Loucy (cell line): ENCODE results near the gene ABHD5.

Experiments
- H2AFZ ChIP-seq: fragments of 200-600 bp; sonication (generic); 2 replicates; pipeline ENCODE4 v1.6.0; 2016; ENCODE audit warnings: antibody characterized with exemption, mild to moderate bottlenecking, low read length, moderate library complexity
- H3F3A ChIP-seq: fragments of 200-600 bp; 2 replicates; pipeline ENCODE4 v1.6.0; 2016; ENCODE audit warnings: antibody characterized with exemption, low read depth, mild to moderate bottlenecking
- H3K27me3 ChIP-seq: fragments of 200-600 bp; sonication (generic); 2 replicates; pipeline ENCODE4 v1.6.1; 2014; ENCODE audit warnings: low read length, mild to moderate bottlenecking; ENCODE audit not compliant: insufficient read depth, poor library complexity, severe bottlenecking
- H3K36me3 ChIP-seq: fragments of 200-600 bp; sonication (generic); 2 replicates; pipeline ENCODE4 v1.6.1; 2016; ENCODE audit warnings: low read length; ENCODE audit not compliant: insufficient read depth
- H3K4me1 ChIP-seq: fragments of 200-600 bp; sonication (generic); 2 replicates; pipeline ENCODE4 v1.5.1; 2014; ENCODE audit warnings: low read length, mild to moderate bottlenecking; ENCODE audit not compliant: insufficient read depth, poor library complexity, severe bottlenecking
- H3K4me2 ChIP-seq: fragments of 200-600 bp; sonication (generic); 2 replicates; pipeline ENCODE4 v1.6.0; 2014; ENCODE audit warnings: antibody characterized with exemption, low read length, low read depth, mild to moderate bottlenecking; ENCODE audit not compliant: poor library complexity, severe bottlenecking
- H3K4me3 ChIP-seq: fragments of 200-600 bp; sonication (generic); 2 replicates; pipeline ENCODE4 v1.5.1; 2014; ENCODE audit warnings: low read length, mild to moderate bottlenecking, mixed read lengths; ENCODE audit not compliant: poor library complexity, severe bottlenecking
- H3K79me2 ChIP-seq: fragments of 200-600 bp; sonication (generic); 2 replicates; pipeline ENCODE4 v1.6.1; 2014; ENCODE audit warnings: low read length; ENCODE audit not compliant: insufficient read depth
- H3K9ac ChIP-seq: fragments of 200-600 bp; sonication (generic); 2 replicates; pipeline ENCODE4 v1.6.0; 2014; ENCODE audit warnings: mild to moderate bottlenecking, low read depth, low read length, moderate library complexity; ENCODE audit not compliant: poor library complexity, severe bottlenecking
- H3K9me2 ChIP-seq: fragments of 200-600 bp; sonication (generic); replicated peaks from 2 replicates; pipeline ENCODE4 v1.6.1; 2016; ENCODE audit warnings: low read depth, low read length, mixed read lengths
- H3K9me3 ChIP-seq: fragments of 200-600 bp; sonication (generic); 2 replicates; pipeline ENCODE4 v1.6.1; 2014; ENCODE audit warnings: mild to moderate bottlenecking, antibody characterized with exemption, low read length, low read depth; ENCODE audit not compliant: insufficient read depth
- H4K20me1 ChIP-seq: fragments of 200-600 bp; sonication (generic); 2 replicates; pipeline ENCODE4 v1.6.0; 2014; ENCODE audit warnings: antibody characterized with exemption, low read length, mild to moderate bottlenecking; ENCODE audit not compliant: insufficient read depth, poor library complexity, severe bottlenecking
- EZH2phosphoT487 ChIP-seq: fragments of 200-600 bp; IDR thresholded peaks from 2 replicates; pipeline ENCODE4 v1.6.1; 2018; ENCODE audit warnings: antibody characterized with exemption, mild to moderate bottlenecking, moderate library complexity, borderline replicate concordance
- TF ChIP-seq, protein P1 (sequence below): fragments of 200-600 bp; sonication (generic); conservative IDR thresholded peaks from 2 replicates; pipeline ENCODE4 v1.5.1; 2014; ENCODE audit warnings: mild to moderate bottlenecking, antibody characterized with exemption, low read length

The ABHD5 gene

DNA sequence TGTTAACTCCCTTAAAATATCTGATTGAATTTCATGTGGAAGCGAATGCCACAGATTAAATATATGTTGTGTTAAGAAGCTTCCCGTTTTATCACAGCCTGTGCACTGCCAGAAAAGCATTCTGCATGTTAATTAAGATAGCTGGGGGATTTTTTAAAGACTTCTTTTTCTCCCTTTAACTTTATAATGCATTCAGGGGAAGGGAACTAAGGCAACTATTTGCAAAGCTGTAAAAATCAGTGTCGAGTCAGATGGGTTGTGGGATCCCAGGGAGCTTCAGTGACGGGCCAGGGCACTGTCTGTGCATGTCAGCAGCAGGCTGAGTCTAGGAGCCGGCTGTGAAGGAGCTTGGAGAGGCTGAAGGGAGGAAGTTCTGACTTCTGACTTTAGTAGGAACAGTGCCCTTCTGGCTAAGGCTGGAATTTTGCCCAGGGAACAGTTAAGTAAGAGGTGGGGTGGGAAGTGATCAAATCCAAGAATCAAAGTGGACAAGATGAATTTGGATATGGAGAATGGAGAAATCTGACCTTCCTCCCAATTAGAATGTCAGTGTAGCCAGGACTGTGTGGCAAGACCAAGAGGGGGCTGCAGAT, 77.7 kb downstream of the ABHD5 start:
- Histone ChIP-seq H4K20me1 (no peaks in the 10 kb centered on the region), H3K4me1 (peaks cover 44% of the 10 kb centered on the region), H3K36me3 (no peaks in the 10 kb centered on the region), H3K9ac (no peak overlapping the region), H3K4me2 (no peak overlapping the region), H3K9me3 (no peaks in the 10 kb centered on the region), H3K9me2 (no peaks in the 10 kb centered on the region), H3K79me2 (no peaks in the 10 kb centered on the region), H3K4me3 (no peak overlapping the region), H2AFZ (peak overlapping the region; percentile 32; the same call in 1 of the 2 replicates), H3F3A (peaks cover 7% of the 10 kb centered on the region), H3K27me3 (no peaks in the 10 kb centered on the region)
- TF ChIP-seq, protein P1, sequence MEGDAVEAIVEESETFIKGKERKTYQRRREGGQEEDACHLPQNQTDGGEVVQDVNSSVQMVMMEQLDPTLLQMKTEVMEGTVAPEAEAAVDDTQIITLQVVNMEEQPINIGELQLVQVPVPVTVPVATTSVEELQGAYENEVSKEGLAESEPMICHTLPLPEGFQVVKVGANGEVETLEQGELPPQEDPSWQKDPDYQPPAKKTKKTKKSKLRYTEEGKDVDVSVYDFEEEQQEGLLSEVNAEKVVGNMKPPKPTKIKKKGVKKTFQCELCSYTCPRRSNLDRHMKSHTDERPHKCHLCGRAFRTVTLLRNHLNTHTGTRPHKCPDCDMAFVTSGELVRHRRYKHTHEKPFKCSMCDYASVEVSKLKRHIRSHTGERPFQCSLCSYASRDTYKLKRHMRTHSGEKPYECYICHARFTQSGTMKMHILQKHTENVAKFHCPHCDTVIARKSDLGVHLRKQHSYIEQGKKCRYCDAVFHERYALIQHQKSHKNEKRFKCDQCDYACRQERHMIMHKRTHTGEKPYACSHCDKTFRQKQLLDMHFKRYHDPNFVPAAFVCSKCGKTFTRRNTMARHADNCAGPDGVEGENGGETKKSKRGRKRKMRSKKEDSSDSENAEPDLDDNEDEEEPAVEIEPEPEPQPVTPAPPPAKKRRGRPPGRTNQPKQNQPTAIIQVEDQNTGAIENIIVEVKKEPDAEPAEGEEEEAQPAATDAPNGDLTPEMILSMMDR, result no peak
- no peak for TF ChIP-seq EZH2phosphoT487

DNA sequence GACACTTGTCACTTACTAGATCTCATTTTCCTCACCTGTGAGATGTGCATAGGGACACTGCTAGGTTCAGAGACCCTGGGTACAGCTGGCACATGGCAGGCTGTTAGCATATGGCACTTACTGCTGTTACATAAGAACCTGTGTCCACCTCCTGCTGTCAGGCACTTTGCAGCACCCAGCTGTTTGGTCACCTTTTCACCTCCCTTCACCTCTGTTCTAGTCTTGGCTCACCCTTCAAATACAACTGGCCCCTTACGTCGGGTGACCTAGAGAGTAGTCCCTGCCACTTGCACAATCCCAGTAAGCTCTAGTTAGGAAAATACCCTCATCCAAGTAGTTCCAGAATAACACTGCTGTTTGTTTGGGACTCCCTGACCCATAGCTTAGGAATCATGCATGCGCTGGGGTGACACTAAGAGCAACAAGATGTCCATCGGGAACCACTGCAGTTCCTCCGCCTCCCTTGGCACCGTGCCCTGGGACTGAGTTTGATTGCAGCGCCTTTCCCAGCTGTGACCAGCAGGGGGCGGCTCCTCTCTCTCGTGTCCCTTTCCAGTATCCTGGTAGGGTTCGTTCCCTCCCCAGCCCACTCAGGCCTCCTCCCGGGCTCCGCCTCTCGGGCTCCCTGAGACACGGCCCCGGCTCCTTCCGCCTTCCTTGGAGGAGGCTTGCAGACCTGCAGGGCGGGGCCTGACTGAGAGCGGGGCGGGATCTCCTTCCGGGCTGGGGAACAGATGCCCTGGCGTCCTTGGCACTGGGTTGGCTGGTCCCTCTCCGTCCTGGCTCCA, 78.6 kb downstream of the ABHD5 start:
- Histone ChIP-seq H3K27me3 (no peaks in the 10 kb centered on the region), H3K4me1 (peaks cover 51% of the 10 kb centered on the region), H3F3A (peaks cover 7% of the 10 kb centered on the region), H3K36me3 (no peaks in the 10 kb centered on the region), H3K79me2 (no peaks in the 10 kb centered on the region), H3K4me2 (peak overlapping the region; percentile 66), H3K9me2 (no peaks in the 10 kb centered on the region), H3K9ac (no peak overlapping the region), H2AFZ (peak overlapping the region; percentile 32; the same call in 1 of the 2 replicates), H3K4me3 (no peak overlapping the region), H3K9me3 (no peaks in the 10 kb centered on the region), H4K20me1 (no peaks in the 10 kb centered on the region)
- no peak for TF ChIP-seq EZH2phosphoT487
- TF ChIP-seq, protein P1, result peak; percentile 89

DNA sequence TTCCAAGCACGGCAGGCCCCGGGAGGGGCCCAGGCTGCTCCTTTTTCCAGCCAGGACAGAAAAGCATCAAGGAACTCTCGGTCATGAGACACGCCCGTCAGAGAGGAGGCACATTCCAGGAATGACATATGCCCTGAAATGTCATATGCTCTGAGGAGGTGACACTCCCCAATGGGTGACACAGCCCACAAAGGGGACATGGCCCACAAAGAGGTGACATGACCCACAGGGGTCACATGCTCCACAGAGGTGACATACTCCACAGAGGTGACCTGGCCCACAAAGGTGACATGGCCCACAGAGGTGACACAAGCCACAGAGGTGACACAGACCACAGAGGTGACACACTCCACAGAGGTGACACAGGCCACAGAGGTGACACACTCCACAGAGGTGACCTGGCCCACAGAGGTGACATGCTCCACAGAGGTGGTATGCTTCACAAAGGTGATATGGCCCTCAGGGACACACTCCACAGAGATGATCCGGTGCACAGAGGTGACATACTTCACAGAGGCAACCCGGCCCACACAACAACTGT, 79.2 kb downstream of the ABHD5 start:
- no peaks in the 10 kb centered on the region for H3K79me2 ChIP-seq
- peak overlapping the region; percentile 33 for H3K4me3 ChIP-seq
- no peaks in the 10 kb centered on the region for H4K20me1 ChIP-seq
- peaks cover 7% of the 10 kb centered on the region for H3F3A ChIP-seq
- TF ChIP-seq EZH2phosphoT487, result no peak
- TF ChIP-seq, protein P1, result no peak
- no peak overlapping the region for H2AFZ ChIP-seq
- no peak overlapping the region for H3K9ac ChIP-seq
- H3K4me1 ChIP-seq, result peaks cover 53% of the 10 kb centered on the region
- no peaks in the 10 kb centered on the region for H3K9me3 ChIP-seq
- peak overlapping the region; percentile 66 for H3K4me2 ChIP-seq
- H3K27me3 ChIP-seq, result no peaks in the 10 kb centered on the region
- H3K36me3 ChIP-seq, result no peaks in the 10 kb centered on the region
- no peaks in the 10 kb centered on the region for H3K9me2 ChIP-seq
